GM04504 (cell line): ENCODE measurements around the gene FITM2.
"Not testable (repeated sequence)": the region's sequence is repeated elsewhere in the genome, so short reads cannot be mapped to it uniquely, and the experiment has no call there.

Experiments used
- DNase-seq: peaks from one replicate; pipeline ENCODE4 v3.0.0-alpha.2; 2012; ENCODE audit warnings: low read depth

FITM2 gene

GRCh38 chr20:44331201-44331600, 20.2 kb upstream of the FITM2 start:
- DNase-seq, result no peak

- DNase-seq, result no peak
Measured at GRCh38 chr20:44328428-44328827, 17.4 kb upstream of the FITM2 start.

- not testable (repeated sequence) for DNase-seq
Measured at GRCh38 chr20:44327748-44328147, 16.7 kb upstream of the FITM2 start.

- no peak for DNase-seq
Measured at GRCh38 chr20:44326391-44327159, 15.6 kb upstream of the FITM2 start.

GRCh38 chr20:44324343-44324742, 13.3 kb upstream of the FITM2 start:
- DNase-seq, result no peak

- no peak for DNase-seq
Measured at GRCh38 chr20:44319839-44320422, 8.9 kb upstream of the FITM2 start.

GRCh38 chr20:44314870-44315269, 3.9 kb upstream of the FITM2 start:
- no peak for DNase-seq

- DNase-seq, result peak; percentile 56
Measured at GRCh38 chr20:44309763-44310663, 989 bp downstream of the FITM2 start.

GRCh38 chr20:44306927-44307326, 4.1 kb downstream of the FITM2 start:
- DNase-seq, result no peak

- no peak for DNase-seq
Measured at GRCh38 chr20:44304383-44304782, 6.6 kb downstream of the FITM2 start.

- no peak for DNase-seq
Measured at GRCh38 chr20:44302736-44303135, 8.3 kb downstream of the FITM2 start.

- DNase-seq, result no peak
Measured at GRCh38 chr20:44302026-44302669, 8.9 kb downstream of the FITM2 start.

GRCh38 chr20:44301285-44301684, 9.7 kb downstream of the FITM2 start:
- DNase-seq, result no peak

- not testable (repeated sequence) for DNase-seq
Measured at GRCh38 chr20:44299011-44299535, 11.9 kb downstream of the FITM2 start.

GRCh38 chr20:44297721-44298120, 13.3 kb downstream of the FITM2 start:
- DNase-seq, result no peak

GRCh38 chr20:44296011-44296410, 15.0 kb downstream of the FITM2 start:
- DNase-seq, result no peak

- DNase-seq, result no peak
Measured at GRCh38 chr20:44291754-44292153, 19.2 kb downstream of the FITM2 start.

GRCh38 chr20:44288252-44288651, 22.8 kb downstream of the FITM2 start:
- DNase-seq, result no peak

GRCh38 chr20:44287272-44288097, 23.5 kb downstream of the FITM2 start:
- no peak for DNase-seq

GRCh38 chr20:44284032-44284431, 27.0 kb downstream of the FITM2 start:
- no peak for DNase-seq

GRCh38 chr20:44282192-44282591, 28.8 kb downstream of the FITM2 start:
- DNase-seq, result no peak
